HG03571 (cell line): ENCODE results near the gene FHOD3.

Experiments used
- ATAC-seq: cut with Tn5 transposase; IDR thresholded peaks from one replicate; pipeline ENCODE4 v1.9.1; 2021; ENCODE audit not compliant: unreplicated experiment

The FHOD3 gene

DNA sequence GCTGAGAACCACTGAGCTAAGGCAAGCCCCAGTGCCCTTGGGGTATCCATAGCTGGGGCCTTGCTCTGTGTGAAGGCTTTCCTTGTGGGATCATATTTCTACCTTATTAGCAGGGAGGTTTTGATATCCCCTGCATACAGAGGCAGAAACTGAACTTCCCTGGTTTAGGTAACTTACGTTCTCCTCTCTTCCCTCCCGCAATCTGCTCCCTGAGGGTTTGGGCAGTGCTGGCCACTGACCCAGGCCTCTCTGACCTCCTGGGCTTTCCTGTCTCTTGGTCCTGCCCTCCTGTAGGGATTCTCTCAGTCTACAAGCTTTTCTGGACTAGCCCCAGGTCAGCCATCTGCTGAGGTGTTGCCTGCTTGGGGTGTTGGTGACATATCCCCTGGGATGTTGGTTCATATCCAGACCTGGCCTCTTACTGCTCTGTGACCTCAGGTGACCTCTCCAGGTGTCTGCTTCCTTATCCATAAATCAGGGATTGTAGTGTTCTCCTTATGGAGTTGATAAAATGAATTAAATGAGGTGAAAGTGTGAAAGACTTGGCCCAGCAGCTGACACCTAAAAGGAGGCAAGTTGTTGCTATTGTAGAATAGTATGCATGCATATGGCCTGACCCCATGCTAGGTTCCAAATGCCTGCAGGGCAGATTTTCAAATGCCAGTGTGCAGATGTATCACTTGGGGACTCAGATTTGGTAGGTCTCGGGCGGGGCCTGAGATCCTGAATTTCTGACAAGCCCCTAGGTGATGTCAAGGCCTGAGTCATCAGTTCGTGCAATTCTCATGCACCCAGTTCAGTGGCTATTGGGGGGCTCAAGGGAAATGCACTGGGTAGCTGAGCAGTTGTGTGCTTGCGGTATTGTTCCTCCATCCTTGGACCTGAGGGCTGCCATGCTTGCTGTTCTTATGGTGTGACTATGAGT lies 106.6 kb downstream of the FHOD3 start:
- ATAC-seq: no peak

DNA sequence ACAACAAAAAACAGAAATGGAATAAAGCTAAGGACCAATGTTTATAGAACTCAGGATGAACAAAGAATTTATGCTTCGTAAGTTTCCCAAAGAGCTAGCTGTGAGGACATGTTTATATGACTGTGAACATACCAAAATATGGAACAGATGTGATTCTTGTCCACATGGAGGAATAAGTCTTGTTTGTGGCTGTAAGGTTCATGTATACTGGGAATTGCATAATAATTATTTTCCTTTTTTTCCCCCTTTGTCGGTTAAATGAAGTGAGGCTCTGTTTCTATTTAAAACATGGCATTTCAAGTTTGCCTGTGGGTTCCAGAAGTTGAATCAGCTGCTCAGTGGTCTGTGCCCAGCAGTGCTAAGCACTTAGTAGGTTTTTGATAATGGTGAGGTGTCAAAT lies 108.1 kb downstream of the FHOD3 start:
- no peak for ATAC-seq

DNA sequence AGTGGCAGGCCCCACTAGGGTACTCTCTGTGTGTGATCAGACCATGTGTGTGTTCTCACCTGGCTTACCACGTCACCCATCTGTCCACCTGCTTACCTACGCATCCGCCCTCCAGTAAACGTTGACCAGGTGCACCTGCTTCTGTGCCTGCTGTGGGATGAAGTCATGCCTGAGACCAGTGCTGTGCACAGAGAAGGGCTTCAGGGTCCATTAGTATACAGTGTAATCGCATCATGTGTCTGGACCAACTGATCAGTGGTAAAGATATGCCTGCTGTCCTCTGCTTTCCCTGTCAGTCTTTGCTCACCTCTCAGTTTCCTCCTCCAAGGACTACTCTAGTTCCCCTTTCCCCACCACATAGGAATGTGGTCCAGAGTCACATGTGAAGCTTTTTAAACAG lies 109.3 kb downstream of the FHOD3 start:
- no peak for ATAC-seq

DNA sequence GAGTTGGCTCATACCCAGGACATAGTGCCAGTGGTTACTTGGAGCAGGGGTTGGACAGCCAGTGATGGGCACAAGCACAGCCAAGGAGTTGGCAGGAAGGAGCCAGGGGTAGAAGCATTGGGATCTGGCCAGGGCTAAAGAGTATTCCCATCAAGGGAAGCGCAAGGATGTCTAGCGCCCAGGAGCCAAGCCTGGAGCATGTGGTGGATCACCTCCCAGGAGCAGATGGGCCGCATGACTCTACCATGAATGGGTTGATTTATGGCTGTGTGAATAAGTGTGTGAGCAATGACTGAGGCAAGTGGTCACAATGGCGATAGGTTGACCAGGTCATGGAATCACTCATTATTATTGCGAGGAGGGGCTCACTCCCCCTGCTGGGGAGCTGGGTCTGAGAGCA lies 111.1 kb downstream of the FHOD3 start:
- no peak for ATAC-seq

DNA sequence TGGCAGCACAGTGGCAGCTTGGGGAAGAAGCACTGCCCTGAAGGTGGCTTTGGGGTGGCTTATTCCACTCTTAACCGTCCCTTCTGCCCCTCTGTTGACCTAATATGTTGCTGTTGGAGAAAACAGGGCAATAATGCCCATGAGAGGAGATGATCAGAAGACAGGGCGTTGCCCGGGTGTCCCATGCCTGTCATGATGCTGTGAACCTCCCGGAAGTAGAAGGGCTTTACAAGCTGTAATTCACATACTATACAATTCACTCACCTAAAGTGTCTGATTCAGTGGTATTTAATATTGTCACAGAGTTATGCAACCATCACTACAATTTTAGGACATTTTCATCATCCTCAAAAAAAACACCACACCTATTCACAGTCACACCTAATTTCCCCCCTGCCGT lies 112.3 kb downstream of the FHOD3 start:
- no peak for ATAC-seq

DNA sequence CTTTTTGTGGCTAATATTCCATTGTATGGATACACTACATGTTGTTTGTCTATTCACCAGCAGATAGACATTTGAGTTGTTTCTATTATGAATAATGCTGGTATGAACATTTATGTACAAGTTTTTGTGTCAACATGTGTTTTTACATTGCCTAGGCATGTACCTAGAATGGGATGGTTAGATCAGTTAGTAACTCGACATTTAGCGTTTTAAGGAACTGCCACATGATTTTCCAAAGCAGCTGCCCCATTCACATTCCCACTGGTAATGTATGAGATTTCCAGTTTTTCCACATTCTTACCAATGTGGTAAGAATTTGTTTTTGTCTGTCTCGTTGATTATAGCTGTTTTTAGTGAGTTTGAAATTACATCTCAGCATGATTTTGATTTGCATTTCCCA lies 112.8 kb downstream of the FHOD3 start:
- ATAC-seq: no peak

DNA sequence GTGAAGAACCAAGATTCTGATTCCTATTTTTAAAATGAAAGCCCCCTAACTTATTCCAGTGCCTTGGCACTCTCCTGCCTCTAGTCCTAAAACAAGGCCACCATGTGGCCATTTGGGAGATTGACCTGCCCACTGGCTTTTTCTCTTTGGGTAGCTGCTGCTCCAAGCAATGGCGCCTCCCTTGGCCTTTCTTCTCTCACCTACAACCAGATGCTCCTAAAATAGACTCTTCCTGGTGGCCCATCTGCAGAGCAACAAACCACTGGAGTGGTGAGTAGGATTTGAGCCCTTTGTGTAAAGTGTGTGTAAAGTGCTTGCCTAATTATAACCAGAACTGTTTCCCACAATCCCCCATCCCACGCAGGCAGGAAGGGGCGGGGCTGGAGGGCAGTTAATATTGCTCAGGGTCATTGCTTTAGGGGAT lies 114.2 kb downstream of the FHOD3 start:
- ATAC-seq: no peak

DNA sequence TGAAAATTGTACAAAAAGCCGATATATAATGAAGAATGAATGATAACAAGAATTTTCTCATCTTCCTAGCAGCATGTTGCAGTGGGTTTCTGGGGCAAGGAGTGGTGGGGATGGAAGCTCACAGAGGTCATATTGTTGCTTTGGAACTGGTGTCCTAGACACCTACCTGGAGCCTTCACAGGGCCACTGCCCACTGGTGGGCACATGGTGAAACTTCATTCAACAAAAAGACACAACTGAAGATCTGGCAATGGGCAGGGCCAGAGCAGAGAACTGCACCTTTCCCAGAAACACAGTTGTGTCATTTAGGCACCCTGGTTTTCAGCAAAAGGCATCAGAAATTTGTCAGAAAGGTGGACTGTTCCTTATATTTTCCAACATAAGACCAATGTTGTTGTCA lies 115.3 kb downstream of the FHOD3 start:
- ATAC-seq: no peak

DNA sequence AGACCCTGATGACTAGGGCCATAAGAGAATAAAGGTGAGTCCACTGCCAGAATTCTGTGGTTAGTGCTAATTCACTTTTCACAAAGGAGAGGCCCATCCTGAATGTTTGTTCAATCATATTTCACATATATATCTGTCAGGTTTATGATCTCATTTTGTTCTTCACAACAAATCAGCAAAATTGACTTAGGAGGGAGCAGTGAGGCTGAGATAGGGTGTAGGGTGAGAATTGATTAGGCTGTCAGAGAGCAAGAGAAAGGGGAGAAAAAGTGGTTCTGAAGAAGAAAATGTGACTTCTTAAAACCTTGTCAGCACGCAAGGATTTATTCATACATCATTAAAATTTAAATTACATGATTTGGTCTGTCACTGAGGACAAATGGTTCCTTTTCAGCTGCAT lies 117.7 kb downstream of the FHOD3 start:
- no peak for ATAC-seq

DNA sequence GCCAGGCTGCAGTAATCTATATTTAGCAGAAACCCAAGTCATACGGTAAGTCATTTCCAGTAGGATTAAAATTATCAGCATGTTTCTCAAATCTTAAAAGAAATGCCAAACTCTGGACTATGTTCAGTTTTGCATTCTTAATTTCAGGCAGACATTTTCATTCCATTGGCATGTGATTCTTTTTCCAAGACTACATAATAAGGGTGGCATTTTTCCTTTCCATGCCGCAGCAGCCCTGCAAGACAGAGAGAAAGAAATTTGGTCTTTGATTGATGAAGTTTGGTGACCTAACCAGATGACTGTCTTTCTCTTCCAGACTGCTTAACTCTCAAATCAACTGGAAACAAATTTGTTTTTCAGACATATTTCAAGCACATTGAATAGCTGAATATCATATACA lies 118.1 kb downstream of the FHOD3 start:
- no peak for ATAC-seq

DNA sequence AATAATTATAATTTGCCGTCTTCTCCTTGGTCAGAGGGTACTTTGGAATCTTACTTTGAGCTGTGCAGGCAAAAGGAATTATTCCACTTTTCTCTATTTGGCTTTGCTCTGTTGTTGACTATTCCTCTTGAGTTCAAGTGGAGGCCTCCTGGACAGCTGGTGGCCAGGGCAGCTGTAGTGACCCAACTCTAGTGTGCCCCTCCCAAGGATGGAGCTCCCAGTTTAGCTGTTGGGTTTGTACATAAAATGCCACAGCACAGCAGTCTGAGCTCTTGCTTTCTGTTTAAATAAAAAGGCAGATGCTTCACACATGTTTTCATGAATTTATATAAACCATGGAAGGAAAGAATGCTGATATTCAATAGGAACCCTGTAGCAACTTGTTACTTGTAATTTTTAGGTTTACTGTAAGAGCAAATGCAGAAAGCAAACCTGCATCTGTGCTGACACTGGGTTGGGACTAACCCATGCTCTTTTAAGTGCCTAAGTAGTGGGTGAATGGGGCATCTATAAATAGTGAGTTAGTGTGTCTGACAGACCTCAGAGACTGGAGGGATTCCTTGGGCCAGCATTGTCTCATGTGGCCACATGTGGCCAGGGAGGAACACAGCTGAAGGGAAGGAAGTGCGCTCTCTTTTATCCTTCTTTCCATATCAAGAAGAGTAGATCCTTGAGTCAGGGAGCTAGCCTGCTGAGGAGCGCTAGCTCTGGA lies 121.8 kb downstream of the FHOD3 start:
- ATAC-seq: no peak

DNA sequence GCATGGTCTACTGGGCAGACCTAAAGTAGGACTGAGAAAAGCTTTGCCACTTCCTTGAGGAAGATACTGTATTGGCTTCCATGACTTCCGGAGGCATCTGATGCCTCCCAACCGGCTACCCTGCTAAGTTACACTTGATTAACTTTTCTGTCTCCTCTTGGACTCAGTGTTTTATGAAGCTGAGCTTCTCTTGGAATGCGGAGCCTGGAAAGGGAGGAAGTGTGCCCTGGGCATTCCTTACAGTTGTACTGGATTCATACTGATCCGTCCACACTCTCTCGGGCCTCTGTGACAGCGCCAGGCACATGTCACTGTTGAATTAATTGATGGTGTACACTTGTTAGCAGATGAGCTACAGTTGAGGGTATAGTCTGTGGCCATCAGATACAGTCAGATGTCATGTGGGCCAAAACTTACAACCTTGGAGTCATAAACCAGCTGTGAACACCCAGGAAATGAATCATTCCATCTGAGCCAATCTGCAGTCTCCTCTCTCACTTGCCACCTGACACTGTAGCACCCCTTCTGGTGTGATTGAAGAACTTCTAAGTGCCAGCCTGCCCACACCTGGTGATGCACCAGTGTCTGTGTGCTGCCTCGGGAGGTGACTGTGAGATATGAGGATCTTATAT lies 122.5 kb downstream of the FHOD3 start:
- ATAC-seq: no peak

DNA sequence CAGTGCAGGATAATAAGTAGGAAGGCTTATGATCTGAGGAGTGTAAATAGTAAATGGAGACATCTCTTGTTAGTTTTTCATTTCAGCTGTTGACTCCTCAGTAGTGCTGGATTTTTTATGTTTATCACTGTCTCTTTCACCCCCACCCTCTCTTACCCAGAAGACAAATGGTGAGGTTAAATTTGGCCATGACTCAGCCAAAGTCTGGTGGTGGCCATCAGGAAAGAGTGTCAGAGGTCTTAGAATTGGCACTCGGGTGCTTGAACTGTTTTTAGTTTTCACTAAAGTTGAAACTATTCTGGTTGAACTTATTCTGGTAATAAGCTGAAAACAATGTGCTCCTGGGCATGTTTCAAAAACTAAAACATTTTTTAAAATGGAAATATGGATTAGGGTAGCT lies 123.3 kb downstream of the FHOD3 start:
- ATAC-seq: no peak

DNA sequence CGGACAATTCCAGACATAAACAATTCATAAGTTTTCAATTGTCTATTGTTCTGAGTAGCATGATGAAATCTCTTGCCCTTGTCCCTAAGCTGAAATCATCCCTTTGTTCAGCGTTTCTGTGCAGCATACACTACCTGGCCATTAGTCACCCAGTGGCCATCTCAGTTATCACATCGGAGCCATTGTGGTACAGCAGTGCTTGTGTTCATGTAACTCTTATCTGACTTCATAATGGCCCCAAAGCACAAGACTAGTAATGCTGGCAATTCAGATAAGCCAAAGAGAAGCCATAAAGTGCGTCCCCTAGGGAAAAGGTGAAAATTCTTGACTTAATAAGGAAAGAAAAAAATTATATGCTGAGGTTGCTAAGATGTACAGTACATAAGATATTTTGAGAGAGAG lies 127.2 kb downstream of the FHOD3 start:
- ATAC-seq: no peak

DNA sequence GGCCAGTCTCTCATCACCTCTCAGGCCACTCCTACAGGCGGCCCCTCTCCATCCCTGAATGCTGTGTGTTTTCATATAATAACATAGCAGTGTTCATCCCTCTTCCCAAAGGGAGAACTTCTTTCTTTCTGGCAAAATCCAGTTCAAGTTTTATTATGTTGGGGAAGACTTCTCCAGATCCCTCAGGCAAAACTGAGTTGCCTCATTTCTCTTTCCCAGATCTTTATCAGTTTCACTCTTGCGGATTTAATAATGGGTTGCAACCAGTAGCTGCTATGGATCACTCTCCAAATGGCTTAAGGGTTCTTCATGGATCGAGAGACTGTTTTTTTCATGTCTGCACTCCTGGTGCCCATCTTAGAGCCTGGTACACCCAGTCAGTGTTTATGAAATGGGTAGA lies 129.9 kb downstream of the FHOD3 start:
- no peak for ATAC-seq

DNA sequence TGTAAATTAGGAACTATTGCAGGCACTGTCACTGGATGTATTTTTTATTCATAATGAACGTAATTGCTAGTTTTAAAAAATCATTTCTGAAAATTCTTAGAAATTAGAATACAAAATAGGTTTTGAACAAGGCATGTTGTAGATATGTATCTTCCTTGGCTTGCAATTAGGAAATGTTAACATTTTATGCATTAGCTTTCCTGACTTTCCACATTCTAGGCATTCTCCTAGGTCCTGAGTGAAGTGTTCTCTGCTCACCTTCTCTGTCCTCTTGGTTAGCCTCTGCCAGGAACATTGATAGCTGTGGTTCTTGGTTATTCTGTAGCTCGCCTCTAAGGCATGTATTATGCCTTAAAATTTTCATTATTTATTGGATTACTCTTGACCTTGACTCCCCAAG lies 130.3 kb downstream of the FHOD3 start:
- no peak for ATAC-seq

DNA sequence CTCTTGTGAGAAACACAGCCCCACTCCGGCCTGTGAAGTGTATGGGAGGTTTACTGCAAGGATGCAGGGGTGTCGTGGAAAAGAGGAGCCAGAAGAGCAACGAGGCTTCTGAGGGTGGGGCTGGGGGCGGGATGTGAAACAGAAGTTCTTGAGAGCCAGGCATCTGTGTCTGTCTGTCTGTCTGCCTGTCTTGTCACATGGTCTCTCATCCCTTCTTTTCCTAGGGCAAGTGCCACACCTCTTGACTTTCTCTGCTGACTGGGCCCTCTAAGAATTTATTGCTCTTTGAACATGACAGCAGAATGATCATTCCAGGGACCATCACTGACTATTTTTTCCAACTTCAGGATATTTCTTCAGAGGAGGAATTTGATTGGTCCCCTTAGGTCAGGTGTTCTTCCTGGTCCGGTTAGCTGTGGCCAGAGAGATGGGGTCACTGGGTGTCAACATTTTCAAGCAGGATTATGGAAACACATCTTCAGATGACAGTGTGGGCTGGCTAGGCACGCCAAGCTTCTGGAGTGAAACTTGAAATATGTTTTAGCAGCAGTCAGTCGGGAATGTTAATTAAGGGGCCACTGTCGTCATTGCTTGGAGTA lies 131.0 kb downstream of the FHOD3 start:
- no peak for ATAC-seq

DNA sequence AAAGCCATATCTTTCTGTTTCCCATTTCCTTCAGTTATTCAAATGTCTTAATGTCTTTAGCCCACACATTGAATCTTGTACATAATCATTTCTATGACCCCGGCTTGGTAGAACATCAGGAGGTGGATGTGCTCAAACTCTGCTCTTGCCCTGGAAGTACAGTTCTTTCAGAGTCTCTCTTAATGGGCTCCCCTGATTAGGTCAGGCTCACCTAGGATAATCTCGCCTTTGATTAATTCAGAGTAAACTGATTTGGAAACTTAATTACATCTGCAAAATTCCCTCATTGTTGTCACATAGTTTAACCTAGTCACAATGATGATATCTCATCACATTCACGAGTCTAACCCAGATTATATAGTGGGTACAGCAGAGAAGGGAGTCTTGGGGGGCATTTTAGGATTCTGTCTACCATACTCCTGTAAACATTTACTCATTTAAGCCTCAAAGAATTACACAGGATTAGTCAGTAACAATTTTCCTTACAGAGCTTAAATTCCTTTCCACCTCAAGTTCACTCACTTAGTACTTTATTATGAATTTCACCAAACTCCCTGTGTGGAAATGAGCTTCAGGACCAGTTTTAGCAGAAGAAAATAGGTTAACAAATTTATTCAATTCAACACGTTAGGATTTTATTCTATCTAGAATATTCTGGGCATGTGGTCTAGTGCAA lies 135.5 kb downstream of the FHOD3 start:
- ATAC-seq: no peak

DNA sequence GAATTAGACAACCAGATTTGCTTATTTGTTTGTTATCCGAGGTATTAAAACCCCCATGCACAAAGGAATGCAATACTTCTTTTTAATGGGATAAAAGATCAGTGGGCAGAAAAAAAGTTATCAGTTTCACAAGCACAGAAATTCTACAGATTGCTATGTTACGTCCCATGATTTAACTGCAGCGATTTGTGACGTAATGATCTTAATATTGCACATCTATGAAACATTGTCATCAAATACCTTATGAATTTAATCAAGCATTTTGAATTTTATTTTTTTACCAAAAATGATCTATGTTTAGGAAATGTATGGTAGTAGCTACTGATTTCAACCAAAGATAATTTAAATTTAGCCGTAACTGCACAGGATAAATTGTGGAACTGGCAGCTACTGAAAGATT lies 138.9 kb downstream of the FHOD3 start:
- ATAC-seq: no peak

DNA sequence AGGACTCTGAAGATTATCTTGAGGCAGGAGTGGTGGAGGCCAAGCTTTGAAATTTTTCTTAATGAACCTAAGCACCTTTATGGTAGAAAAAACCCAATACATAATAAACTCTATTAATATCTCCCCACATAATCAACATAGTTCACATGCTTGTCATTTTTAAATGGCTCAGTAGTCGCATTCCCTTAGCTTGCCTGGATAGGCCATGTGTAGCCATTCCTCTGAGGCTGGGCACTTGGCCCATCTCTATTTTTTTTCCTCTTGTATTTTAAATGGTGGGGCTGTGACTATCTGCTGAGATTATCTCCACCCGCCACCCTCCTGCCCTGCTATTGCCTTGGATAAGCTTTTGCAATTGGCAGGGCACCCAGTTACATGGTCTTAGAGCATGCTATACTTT lies 143.1 kb downstream of the FHOD3 start:
- no peak for ATAC-seq
